AG04450 (cell line): ENCODE results near the gene UGT1A10. TPM values are rescaled to one million over a fixed set of nuclear protein-coding genes. Genes with fewer than 3 reads are reported as not detected.
A peak's percentile ranks its signal among the peaks of the same experiment; 100 is the strongest.

Experiments used
- CTCF ChIA-PET: fragments of 300-600, 350-600 bp; formaldehyde crosslinking; extraction: SDS; loops from one replicate; lab custom pipeline; 2022; ENCODE audit warnings: antibody characterized with exemption, inconsistent platforms; lab: Charles Lee
- POLR2A ChIA-PET: fragments of 350-600 bp; formaldehyde crosslinking; extraction: SDS; loops from one replicate; lab custom pipeline; 2021; ENCODE audit warnings: antibody characterized with exemption, inconsistent platforms; lab: Yijun Ruan, JAX
- DNase-seq: peaks from one replicate; pipeline ENCODE4 v3.0.0-alpha.2; 2011; ENCODE audit warnings: low read depth, low spot score
- H3K27ac ChIP-seq: one replicate; pipeline ENCODE4 v1.5.1; 2012; ENCODE audit warnings: low read depth, low read length, control low read depth
- H3K27me3 ChIP-seq: one replicate; pipeline ENCODE4 v1.6.0; 2012; ENCODE audit warnings: low read length; ENCODE audit not compliant: control insufficient read depth, insufficient read depth
- H3K4me3 ChIP-seq: 2 replicates; pipeline ENCODE4 v1.5.1; 2011; ENCODE audit warnings: mild to moderate bottlenecking, low read depth, low read length, control low read depth
- H3K9me3 ChIP-seq: 2 replicates; pipeline ENCODE4 v1.5.1; 2012; ENCODE audit warnings: low read length; ENCODE audit not compliant: control insufficient read depth, insufficient read depth
- polyA plus RNA-seq: library from polyadenylated mRNA; depleted of rRNA; stranded (reverse); fragments of >200 nt; gene quantifications from 2 replicates; pipeline ENCODE4 v1.2.3, GENCODE V29; 2011
- TF ChIP-seq, protein P1 (sequence below): IDR thresholded peaks from 2 replicates; pipeline ENCODE4 v1.5.1; 2011; ENCODE audit warnings: low read depth, low read length, control low read depth, inconsistent platforms

The UGT1A10 gene
- polyA plus RNA-seq, 1 experiment = not detected

GRCh38 chr2:233668605-233669260, 32.5 kb downstream of the UGT1A10 start:
- no peak overlapping the region for H3K27ac ChIP-seq
- CTCF ChIA-PET = no interaction called here
- TF ChIP-seq, protein P1, sequence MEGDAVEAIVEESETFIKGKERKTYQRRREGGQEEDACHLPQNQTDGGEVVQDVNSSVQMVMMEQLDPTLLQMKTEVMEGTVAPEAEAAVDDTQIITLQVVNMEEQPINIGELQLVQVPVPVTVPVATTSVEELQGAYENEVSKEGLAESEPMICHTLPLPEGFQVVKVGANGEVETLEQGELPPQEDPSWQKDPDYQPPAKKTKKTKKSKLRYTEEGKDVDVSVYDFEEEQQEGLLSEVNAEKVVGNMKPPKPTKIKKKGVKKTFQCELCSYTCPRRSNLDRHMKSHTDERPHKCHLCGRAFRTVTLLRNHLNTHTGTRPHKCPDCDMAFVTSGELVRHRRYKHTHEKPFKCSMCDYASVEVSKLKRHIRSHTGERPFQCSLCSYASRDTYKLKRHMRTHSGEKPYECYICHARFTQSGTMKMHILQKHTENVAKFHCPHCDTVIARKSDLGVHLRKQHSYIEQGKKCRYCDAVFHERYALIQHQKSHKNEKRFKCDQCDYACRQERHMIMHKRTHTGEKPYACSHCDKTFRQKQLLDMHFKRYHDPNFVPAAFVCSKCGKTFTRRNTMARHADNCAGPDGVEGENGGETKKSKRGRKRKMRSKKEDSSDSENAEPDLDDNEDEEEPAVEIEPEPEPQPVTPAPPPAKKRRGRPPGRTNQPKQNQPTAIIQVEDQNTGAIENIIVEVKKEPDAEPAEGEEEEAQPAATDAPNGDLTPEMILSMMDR = no peak
- peaks cover 7% of the 10 kb centered on the region for H3K27me3 ChIP-seq
- no peaks in the 10 kb centered on the region for H3K9me3 ChIP-seq
- POLR2A ChIA-PET = no interaction called here
- DNase-seq = no peak
- H3K4me3 ChIP-seq = no peak overlapping the region

GRCh38 chr2:233671290-233672161, 35.3 kb downstream of the UGT1A10 start, which contains the start of gene UGT1A9:
UGT1A9 (plus strand) TSS chr2:233671898; CDS start chr2:233671935, 37 bp downstream.
- ChIA-PET POLR2A (no interaction called here), CTCF (no interaction called here)
- Histone ChIP-seq H3K9me3 (no peaks in the 10 kb centered on the region), H3K4me3 (no peak within 1 kb of the TSS), H3K27ac (peak within 1 kb of the TSS; percentile 2), H3K27me3 (peaks cover 7% of the 10 kb centered on the region)
- DNase-seq = no peak
- TF ChIP-seq, protein P1 = no peak

GRCh38 chr2:233672886-233673285, 36.6 kb downstream of the UGT1A10 start:
- H3K9me3 ChIP-seq = no peaks in the 10 kb centered on the region
- DNase-seq = no peak
- TF ChIP-seq, protein P1 = no peak
- CTCF ChIA-PET = no interaction called here
- H3K27me3 ChIP-seq = peaks cover 7% of the 10 kb centered on the region
- POLR2A ChIA-PET = no interaction called here
- H3K4me3 ChIP-seq = no peak overlapping the region
- no peak overlapping the region for H3K27ac ChIP-seq

DNA sequence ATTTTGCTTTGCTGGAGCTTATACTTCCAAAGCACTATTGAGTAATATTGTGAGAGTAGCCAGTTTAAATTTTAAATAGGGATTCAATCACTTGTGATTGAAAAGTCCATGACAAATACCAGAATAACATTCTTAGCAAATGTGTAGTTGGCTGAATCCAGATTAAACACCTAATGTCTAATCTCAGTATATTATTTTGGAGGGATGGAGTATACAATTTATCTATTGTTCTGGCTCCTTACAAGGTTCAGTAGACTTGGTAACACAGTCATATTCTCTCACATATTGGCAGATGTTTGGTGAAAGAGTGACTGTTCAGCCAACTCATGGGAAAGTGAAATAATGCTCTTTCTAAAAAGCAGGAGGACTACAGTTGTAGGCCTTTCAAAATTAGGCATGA, 37.6 kb downstream of the UGT1A10 start:
- POLR2A ChIA-PET = no interaction called here
- no peaks in the 10 kb centered on the region for H3K9me3 ChIP-seq
- no peak overlapping the region for H3K4me3 ChIP-seq
- H3K27me3 ChIP-seq = peaks cover 7% of the 10 kb centered on the region
- no peak overlapping the region for H3K27ac ChIP-seq
- TF ChIP-seq, protein P1 = no peak
- DNase-seq = no peak
- CTCF ChIA-PET = no interaction called here

DNA sequence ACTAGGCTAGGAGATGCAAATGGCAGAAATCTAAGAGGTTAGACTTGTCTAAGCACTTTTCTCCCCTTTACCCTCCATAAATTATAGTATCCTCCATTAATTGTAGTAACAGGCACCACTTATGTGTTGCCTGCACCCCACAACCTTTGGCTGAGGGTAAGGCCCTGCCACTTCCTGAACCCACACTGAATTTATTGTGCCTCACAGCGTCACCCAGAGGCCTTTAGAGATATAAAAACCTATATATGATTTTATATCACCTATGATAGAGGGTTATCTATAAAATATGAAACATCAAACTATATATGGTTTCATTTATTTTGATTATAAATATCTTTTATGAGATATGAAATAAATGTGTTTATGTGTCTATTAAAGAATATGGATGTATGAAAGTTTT, 38.1 kb downstream of the UGT1A10 start:
- ChIA-PET CTCF (no interaction called here), POLR2A (no interaction called here)
- no peak for DNase-seq
- Histone ChIP-seq H3K27me3 (peaks cover 7% of the 10 kb centered on the region), H3K9me3 (no peaks in the 10 kb centered on the region), H3K27ac (no peak overlapping the region), H3K4me3 (no peak overlapping the region)
- TF ChIP-seq, protein P1 = no peak
